Measurements from ENCODE around the gene MCM3.

The MCM3 gene

GRCh38 chr6:52243282-52243893, 41.2 kb downstream of the MCM3 start:
- no peaks in the 10 kb centered on the region for H3K36me3 ChIP-seq
- no peak for DNase-seq
- no peak overlapping the region for H3K4me3 ChIP-seq (ENCODE audit: low read depth, low read length)
- TF ChIP-seq CTCF (IDR thresholded peaks at IDR 0.05; ENCODE audit: low read depth, low read length) = no peak
- no peaks in the 10 kb centered on the region for H3K9me3 ChIP-seq
- H3K4me1 ChIP-seq = no peaks in the 10 kb centered on the region
- no peaks in the 10 kb centered on the region for H3K27me3 ChIP-seq

- H3K4me1 ChIP-seq = no peaks in the 10 kb centered on the region
- no peak overlapping the region for H3K4me3 ChIP-seq (ENCODE audit: low read depth, low read length)
- no peaks in the 10 kb centered on the region for H3K27me3 ChIP-seq
- no peak for DNase-seq
- no peaks in the 10 kb centered on the region for H3K36me3 ChIP-seq
- H3K9me3 ChIP-seq = no peaks in the 10 kb centered on the region
- no peak for TF ChIP-seq CTCF (IDR thresholded peaks at IDR 0.05; ENCODE audit: low read depth, low read length)
Observed at GRCh38 chr6:52241819-52242218, 42.7 kb downstream of the MCM3 start.

GRCh38 chr6:52233975-52234823, 50.3 kb downstream of the MCM3 start:
- H3K36me3 ChIP-seq = no peaks in the 10 kb centered on the region
- H3K9me3 ChIP-seq = no peaks in the 10 kb centered on the region
- TF ChIP-seq CTCF (IDR thresholded peaks at IDR 0.05; ENCODE audit: low read depth, low read length) = peak; percentile 72
- H3K4me1 ChIP-seq = no peaks in the 10 kb centered on the region; the same call in 1 of the 2 replicates
- no peak overlapping the region for H3K4me3 ChIP-seq (ENCODE audit: low read depth, low read length)
- no peaks in the 10 kb centered on the region; the same call in 1 of the 2 replicates for H3K27me3 ChIP-seq
- DNase-seq = peak; percentile 53

GRCh38 chr6:52233005-52233404, 51.5 kb downstream of the MCM3 start:
- no peak for DNase-seq
- TF ChIP-seq CTCF (IDR thresholded peaks at IDR 0.05; ENCODE audit: low read depth, low read length) = no peak
- H3K9me3 ChIP-seq = no peaks in the 10 kb centered on the region
- H3K4me3 ChIP-seq (ENCODE audit: low read depth, low read length) = no peak overlapping the region
- no peaks in the 10 kb centered on the region for H3K36me3 ChIP-seq
- no peaks in the 10 kb centered on the region; the same call in 1 of the 2 replicates for H3K27me3 ChIP-seq
- no peaks in the 10 kb centered on the region; the same call in 1 of the 2 replicates for H3K4me1 ChIP-seq

- Histone ChIP-seq H3K9me3 (no peaks in the 10 kb centered on the region), H3K4me1 (no peaks in the 10 kb centered on the region; the same call in 1 of the 2 replicates), H3K27me3 (no peaks in the 10 kb centered on the region; the same call in 1 of the 2 replicates), H3K4me3 (ENCODE audit: low read depth, low read length) (no peak overlapping the region), H3K36me3 (no peaks in the 10 kb centered on the region)
- TF ChIP-seq CTCF (IDR thresholded peaks at IDR 0.05; ENCODE audit: low read depth, low read length) = no peak
- no peak for DNase-seq
Observed at GRCh38 chr6:52231406-52232127, 53.0 kb downstream of the MCM3 start.
